HG03175 (cell line): ENCODE measurements around the gene ASAP3.
A peak's percentile ranks its signal among the peaks of the same experiment; 100 is the strongest.
"Not testable (repeated sequence)": the region's sequence is repeated elsewhere in the genome, so short reads cannot be mapped to it uniquely, and the experiment has no call there.

Experiments
- ATAC-seq: cut with Tn5 transposase; IDR thresholded peaks from one replicate; pipeline ENCODE4 v1.9.1; 2021; ENCODE audit warnings: mild to moderate bottlenecking, moderate library complexity; ENCODE audit not compliant: unreplicated experiment

Gene ASAP3

DNA sequence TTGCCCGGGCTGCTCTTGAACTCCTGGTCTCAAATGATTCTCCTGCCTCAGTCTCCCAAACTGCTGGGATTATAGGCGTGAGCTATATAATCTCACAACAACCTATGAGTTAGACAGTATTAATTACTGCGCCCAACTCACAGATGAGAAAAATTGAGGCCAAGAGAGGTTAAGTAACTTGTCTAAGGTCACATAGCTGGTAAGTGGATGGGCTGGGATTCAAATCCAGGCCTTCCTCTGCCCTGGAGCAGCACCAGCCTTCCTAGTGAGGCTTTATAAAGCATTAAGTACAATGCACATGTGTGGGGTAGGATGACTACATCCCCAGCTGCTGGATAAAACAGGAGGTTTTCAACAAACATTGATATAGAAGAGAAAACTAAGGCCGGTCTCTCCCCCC, 31.9 kb upstream of the ASAP3 start:
- ATAC-seq, result no peak

DNA sequence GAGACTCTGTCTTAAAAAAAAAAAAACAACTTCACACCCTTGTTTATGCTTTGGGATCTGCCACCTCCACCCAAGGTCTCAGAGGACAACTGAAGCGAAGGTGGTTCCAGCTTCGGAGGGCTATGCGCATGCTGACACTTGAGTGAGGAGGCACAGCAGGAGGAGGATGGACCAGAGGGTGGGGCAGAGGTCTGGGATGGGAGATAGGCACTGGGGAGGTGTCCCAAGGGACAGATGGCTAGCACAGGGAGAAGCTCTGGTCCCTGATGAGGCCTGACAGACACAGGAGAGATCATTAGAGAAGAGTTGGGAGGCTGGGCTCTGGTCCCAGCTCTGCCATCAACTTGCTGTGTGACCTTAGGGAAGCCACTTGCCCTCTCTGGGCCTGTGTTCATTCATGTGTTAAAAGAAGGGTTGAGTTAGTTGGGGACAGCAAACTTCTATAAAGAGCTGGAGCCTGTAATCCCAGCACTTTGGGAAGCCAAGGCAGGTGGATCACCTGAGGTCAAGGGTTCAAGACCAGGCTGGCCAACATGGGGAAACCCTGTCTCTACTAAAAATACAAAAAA, 30.2 kb upstream of the ASAP3 start:
- ATAC-seq, result no peak

DNA sequence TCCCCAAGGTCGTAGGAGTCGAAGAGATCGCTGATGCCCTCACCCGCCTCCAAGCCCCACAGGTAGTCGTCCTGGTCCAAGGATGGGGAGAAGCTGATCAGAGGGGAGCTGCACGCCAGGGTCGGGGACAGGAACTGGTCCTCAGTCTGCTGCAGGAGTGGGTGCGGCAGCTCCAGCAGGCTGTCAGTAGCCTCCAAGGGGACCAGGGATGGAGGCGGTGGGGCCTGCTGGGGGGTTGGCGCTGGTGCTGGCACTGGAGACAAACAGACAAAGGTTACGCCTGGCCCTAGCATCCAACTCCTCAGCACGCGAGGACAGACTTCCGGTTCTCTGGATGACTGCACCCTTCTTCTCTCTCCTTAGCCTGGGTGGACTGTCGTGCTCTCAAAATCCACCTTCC, 25.9 kb upstream of the ASAP3 start:
- ATAC-seq, result no peak

DNA sequence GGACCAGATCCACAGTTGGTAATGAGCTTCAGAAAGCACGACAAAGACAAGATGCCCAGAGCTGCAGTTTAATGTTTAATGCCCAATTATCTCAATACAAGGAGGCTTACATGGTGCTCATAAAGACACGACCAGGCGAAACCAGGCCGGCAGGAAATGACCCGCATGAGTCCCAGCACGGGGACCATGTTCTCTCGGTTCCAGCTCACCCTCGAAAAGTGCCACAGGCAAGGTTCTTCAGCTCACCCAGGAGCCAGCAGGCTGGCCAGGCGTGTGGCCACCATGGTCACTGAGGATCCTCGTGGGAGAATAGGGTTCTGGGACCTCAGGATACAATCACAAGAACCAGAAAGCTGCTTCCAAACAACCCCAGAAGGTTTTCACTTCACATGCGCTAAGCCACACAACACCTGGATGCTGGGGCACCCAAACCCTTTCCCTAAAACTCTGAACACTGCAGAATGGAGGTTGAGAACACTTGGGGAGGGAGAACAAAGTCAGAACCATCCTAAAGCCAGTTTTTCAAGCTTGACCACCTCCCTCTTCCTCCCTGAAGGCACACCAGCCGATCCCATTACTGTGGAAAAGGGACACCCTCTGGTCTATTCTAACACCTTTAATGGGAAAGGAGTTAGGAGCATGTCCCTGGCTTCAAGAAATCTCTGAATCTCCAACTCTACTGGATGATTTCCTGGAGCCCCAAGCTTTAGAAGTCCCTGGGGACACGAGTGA, 22.6 kb upstream of the ASAP3 start:
- ATAC-seq, result no peak

DNA sequence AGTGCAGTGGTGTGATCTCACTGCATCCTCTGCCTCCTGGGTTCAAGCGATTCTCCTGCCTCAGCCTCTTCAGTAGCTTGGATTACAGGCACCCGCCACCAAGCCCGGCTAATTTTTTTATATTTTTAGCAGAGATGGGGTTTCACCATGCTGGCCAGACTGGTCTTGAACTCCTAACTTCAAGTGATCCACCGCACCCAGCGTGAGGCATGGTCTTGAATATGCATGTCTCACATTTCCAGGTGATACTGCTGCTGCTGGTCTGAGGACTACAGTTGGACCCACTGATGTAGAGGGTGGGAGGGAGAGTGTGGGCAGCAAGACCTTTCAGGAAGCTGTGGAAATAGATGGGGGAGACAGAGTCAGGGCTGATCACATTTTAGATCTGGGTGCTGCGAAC, 21.9 kb upstream of the ASAP3 start:
- no peak for ATAC-seq

DNA sequence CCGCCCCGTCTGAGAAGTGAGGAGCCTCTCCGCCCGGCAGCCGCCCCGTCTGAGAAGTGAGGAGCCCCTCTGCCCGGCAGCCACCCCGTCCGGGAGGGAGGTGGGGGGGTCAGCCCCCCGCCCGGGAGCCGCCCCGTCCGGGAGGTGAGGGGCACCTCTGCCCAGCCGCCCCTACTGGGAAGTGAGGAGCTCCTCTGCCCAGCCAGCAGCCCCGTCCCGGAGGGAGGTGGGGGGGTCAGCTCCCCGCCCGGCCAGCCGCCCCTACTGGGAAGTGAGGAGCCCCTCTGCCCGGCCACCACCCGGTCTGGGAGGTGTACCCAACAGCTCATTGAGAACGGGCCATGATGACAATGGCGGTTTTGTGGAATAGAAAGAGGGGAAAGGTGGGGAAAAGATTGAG, 20.2 kb upstream of the ASAP3 start:
- not testable (repeated sequence) for ATAC-seq

DNA sequence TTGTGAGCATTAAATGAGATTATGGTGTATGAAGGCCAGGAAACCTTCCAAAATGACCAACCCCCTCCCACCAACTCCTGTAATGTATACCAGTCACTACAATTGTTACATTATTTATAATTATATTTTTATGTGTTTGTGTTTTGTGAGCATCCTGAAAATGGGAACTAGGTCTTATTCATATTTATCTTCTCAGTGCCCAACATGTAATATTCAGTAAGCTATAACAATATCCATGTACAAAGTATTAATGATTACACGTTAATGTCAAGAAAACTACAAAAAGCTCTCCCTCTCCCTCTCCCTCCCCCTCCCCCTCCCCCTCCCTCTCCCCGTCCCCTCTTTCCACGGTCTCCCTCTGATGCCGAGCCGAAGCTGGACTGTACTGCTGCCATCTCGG, 19.0 kb upstream of the ASAP3 start:
- no peak for ATAC-seq

DNA sequence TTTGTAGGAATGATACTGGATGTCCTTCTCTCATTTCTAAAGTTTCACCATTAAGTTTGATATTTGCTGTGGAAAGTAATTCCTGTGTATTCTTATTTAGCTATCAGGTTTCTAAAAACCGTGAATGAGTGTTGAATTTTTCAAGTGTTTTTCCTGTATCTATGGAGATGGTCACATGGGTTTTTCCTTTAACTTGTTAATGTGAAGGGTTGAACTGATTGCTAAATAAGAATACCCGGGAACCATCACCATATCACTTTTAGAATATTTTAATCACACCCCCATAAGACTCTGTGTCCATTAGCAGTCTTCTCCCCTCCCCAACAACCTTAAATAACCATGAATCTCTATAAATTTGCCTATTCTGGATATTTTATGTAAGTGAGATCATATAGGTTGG, 16.5 kb upstream of the ASAP3 start:
- no peak for ATAC-seq

DNA sequence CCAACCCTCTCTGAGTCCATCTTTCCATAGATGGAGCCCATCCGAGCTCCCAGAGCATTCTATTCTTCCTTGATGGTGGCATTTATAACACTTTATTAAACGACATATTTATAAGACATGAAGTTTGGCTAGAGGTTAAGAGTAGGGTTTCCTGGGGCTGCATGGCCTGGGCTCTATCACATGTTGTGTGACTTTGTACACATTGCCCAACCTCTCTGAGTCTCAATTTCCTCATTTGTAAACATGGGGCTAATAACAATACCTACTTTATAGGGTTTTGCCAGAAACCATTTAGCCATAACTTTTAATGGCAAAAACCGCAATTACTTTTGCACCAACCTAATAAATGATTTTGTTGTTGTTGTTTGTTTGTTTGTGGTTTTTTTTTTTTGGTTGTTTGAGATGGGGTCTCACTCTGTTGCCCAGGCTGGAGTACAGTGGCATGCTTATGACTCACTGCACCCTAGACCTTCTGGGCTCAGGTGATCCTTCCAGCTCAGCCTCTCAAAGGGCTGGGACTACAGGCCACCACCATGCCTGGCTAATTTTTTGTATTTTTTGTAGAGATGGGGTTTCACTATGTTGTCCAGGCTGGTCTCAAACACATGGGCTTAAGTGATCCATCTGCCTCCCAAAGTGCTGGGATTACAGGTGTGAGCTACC, 13.9 kb upstream of the ASAP3 start:
- ATAC-seq, result no peak

DNA sequence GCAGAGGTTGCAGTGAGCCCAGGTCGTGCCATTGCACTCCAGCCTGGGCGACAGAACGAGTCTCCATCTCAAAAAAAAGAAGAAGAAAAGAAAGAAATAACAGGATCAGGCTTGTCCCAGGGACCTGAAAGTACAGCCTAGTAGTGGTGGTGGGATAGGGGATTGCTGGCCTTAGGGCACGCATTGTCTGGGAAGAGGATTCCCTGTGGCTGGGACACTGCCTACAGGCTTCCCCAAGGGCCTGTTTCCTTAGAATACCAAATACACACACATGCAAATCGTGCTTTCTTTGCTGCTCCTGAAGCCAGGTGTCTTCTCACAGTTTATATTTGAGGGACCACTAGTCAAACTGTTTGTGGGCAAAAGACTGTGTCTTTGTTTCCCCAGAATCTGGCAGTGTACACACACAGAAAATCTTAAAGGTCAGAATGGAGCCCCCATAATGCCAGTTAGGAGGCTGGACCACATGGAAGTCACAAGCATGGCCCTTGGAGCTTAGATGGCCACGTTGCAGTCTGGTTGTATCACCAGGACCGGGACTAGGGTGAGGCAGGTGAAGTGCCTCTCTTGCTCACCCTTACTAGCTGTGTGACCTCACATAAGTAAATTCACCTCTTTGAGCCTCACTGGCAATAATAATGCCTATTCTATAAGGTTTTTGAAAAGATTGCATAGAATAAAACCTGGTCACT, 12.7 kb upstream of the ASAP3 start:
- no peak for ATAC-seq

DNA sequence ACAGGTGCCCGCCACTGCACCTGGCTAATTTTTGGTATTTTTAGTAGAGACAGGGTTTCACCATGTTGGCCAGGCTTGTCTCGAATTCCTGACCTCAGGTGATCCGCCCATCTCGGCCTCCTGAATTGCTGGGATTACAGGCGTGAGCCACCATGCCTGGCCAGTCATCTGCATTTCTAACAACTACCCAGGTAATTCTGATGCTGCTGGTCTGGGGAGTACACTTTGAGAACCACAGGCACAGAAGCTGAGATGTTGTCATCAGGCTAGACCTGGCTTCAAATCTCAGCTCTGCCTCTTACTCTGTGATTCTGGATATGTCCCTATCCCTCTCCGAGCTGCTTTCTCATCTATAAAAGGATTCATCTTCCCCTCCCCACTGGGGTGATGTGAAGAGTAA, 10.9 kb upstream of the ASAP3 start:
- ATAC-seq, result not testable (repeated sequence)

DNA sequence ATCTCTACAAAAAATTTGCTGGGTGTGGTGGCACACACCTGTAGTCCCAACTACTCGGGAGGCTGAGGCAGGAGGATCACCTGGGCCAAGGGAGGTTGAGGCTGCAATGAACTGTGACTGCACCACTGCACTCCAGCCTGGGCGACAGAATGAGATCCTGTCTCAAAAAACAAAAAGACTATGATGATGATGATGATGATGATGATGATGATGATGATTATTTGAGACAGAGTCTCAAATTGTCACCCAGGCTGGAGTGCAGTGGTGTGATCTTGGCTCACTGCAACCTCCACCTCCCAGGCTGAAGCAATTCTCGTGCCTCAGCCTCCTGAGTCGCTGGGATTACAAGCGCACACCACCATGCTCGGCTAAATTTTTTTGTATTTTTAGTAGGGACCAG, 8.8 kb upstream of the ASAP3 start:
- ATAC-seq, result not testable (repeated sequence)

DNA sequence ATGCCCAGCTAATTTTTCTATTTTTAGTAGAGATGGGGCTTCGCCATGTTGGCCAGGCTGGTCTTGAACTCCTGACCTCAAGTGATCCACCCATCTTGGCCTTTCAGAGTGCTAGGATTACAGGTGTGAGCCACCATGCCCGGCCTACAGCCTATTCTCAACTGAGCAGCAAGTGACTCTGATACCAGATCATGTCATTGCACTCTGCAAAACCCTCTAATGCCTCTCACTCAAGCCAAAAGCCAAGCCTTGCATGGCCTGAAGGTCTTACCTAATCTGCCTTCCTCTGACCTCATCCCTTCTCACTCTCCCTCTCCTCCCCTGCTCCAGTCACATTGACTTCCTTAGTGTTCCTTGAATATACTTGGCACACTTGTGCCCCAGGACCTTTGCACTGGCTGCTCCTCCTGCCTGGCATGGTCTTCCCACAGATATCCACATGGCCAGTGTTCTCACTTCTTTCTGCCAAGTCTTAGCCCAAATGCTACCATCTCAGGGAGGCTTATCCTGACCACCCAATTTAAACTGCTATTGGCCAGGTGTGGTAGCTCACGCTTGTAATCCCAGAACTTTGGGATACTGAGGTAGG, 8.2 kb upstream of the ASAP3 start:
- ATAC-seq, result no peak

DNA sequence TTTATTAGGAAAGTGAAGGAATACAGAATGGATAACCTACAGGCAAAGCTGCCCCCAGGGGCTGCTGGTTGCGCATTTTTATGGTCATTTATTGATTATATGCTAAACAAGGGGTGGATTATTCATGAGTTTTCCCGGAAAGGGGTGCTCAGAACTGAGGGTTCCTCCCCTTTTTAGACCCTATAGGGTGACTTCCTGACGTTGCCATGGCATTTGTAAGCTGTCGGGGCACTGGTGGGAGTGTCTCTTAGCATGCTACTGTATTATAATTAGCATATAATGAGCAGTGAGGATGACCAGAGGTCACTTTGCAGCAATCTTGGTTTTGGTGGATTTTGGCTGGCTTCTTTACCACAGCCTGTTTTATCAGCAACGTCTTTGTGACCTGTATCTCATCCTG, 5.9 kb upstream of the ASAP3 start:
- no peak for ATAC-seq

DNA sequence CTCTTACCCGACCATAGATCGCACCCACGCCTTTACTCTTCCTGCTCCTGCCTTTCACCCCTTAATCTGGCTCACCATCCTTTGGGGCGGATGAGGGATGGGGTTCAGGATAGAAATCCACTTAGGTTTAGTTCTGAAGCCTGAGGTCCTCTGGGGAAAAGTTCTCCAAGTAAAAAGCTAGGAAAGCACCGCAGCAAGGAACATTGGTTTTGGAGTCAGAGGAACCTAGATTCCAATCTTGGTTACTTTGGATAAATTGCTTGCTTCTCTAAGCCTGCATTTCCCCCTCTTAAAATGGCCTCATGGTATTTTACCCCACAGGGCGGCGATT, 988 bp upstream of the ASAP3 start:
- no peak for ATAC-seq

DNA sequence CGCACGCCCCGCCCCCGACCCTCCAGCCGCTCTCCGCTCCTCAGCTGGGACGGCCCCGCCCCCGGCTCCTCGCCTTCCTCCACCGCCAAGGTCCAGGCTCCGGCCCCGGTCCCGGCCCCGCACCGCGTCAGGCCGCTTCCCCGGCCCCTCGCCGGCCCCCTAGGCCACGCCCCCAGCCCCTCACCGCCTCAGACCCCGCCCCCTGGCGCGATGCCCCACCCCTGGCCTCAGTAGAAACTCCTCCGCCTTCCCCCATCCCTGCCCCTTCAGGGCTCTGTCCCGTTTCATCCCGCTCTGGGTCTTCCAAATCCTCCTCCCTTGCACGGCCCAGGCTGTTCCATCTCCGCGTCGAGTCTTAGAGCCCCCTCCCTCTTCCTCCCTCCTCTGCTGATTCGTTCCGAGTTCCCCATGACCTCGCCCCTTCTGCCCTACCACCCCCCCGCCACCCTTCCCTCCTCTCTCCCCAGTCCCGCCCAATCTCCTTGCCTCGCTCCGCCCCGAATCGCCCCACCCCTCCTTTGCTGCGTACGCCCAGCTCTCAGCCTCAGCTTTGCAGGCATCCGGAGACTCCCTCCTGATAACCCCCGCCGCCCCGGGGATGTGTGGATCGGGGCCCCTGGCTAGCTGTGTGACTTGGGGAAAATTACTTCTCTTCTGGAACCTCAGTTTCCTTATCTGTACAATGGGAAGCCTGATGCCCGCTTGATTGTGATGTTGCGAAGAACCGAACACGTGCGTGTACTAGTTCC, 448 bp upstream of the ASAP3 start:
- ATAC-seq, result peak; percentile 49

DNA sequence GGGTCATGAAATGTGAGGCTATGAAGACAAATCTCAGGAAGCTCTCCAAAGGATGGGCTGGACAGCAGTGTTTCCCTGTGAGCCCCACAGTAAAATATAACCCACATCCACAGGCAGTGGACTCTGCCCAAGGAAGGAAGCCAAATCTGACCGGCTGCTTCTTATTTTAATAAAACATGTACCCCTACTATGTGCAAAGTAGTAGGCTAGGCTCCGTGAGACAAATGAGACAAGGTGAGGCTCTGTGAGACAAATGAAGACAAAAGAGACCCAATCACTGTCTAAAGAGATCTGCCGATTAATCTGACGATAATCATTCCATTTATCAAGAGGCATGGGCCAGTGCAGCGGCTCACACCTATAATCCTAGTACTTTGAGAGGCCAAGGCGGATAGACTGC, 2.1 kb downstream of the ASAP3 start:
- ATAC-seq, result no peak

DNA sequence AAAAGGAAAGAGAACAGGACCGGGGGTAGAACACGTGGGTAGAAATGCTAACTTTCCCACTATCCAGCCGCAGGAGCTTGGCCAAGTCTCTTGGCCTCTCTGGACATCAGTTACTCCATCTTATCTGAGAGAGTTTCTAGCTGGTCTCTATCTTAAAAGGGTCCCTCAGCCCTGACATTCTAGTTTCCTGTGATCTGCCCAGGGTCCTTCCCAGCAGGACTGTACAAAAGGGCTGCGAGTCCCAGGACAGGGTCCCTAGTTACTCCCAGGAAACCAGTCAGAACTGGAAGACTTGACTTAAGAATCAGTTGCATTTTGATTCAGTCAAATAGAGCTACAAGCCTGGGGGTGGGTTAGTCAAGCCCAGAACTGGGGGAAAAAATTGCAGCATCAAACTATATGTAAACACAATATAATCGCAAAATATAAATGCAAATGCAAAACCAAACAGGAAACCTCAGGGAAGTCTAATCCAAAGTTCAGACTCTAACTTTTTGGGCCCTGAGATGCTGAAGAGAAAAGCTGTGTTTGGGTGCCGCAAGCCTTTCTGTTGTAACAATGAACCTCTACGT, 2.9 kb downstream of the ASAP3 start:
- no peak for ATAC-seq

DNA sequence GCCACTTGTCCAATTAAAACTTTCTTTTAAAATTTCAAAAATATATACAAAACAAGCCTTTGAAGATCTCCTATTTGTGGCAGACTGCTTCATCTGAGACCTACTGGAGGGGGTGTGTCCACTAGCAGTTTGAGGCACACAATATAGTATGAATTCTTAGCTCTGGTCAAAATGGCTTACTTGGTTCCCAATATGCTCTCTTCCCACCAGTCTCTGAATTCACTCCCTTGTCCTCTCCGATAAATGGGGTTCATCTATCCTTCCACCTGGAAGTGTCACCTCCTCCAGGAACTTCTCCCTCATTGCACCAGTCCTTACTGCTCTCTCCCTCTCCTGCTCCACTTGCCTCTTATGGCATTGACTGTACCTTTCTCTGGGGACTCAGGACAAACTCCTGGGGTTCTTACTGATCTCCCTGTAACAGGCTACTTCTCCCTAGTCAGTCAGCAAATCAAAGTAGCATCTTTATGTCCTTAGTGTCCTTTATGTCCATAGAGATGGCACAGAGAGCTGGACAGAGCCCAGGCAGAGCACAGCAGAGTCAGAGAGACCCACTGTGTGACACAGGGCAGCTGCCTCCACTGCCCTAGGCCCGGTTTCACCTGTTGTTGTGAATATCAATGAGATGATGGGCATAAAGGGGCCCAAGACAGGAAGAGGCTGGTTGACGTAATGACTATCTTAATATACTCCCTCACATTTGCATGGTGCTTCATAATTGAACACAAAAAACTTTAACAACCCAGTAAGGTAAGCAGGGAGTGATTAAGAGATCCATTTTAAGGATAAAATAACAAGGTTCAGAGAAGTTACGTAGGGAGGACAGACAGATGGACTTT, 3.6 kb downstream of the ASAP3 start:
- no peak for ATAC-seq

DNA sequence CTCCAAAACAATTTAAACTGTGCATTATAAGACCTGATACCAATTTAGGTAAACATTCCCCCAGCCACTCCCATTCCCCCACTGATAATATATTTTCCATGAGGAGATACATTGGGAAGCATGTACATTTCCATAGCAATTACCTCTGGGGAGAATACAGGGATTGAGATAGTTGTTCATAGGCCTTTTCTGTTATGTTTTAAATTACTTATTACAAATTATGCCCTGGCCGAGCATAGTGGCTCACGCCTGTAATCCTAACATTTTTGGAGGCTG, 4.4 kb downstream of the ASAP3 start:
- ATAC-seq, result no peak
